OCI-LY7 (cell line): ENCODE measurements around the gene BCO2. TPM values are rescaled to one million over a fixed set of nuclear protein-coding genes. Genes with fewer than 3 reads are reported as not detected.

ENCODE experiments used
- BruUV-seq: library from RNA; stranded (reverse); fragments of 400-500 nt; replicated peaks from 2 replicates; lab custom pipeline; 2021; lab: Mats Ljungman, UMichigan
- CTCF ChIA-PET: fragments of 300-600 bp; sonication (Branson Sonifier 250); formaldehyde crosslinking; loops from one replicate; lab custom pipeline; 2022; ENCODE audit warnings: antibody characterized with exemption; ENCODE audit not compliant: unreplicated experiment; lab: Charles Lee
- POLR2A ChIA-PET: fragments of 300-600 bp; sonication (Branson Sonifier 250); formaldehyde crosslinking; loops from one replicate; lab custom pipeline; 2022; ENCODE audit warnings: antibody characterized with exemption; lab: Charles Lee
- DNase-seq: peaks from one replicate; pipeline ENCODE4 v3.0.0-alpha.2; 2015; ENCODE audit warnings: low spot score
- H2AFZ ChIP-seq: fragments of 200-600 bp; sonication (generic), shearing (Covaris generic); 2 replicates; pipeline ENCODE4 v1.6.1; 2014; ENCODE audit warnings: mild to moderate bottlenecking, antibody characterized with exemption, low read length, moderate library complexity
- H3K27ac ChIP-seq: fragments of 200-600 bp; sonication (generic); 2 replicates; pipeline ENCODE4 v1.5.1; 2014; ENCODE audit warnings: mixed run types, low read depth, mild to moderate bottlenecking, moderate library complexity, low read length, inconsistent platforms; ENCODE audit not compliant: poor library complexity, severe bottlenecking
- H3K36me3 ChIP-seq: fragments of 200-600 bp; sonication (generic); 2 replicates; pipeline ENCODE4 v1.6.1; 2014; ENCODE audit warnings: mild to moderate bottlenecking, antibody characterized with exemption, low read length, moderate library complexity, mixed read lengths; ENCODE audit not compliant: insufficient read depth
- H3K4me1 ChIP-seq: fragments of 200-600 bp; sonication (generic); 2 replicates; pipeline ENCODE4 v1.5.1; 2014; ENCODE audit warnings: mild to moderate bottlenecking, low read length; ENCODE audit not compliant: insufficient read depth, poor library complexity, severe bottlenecking
- H3K4me2 ChIP-seq: fragments of 200-600 bp; sonication (generic); 2 replicates; pipeline ENCODE4 v1.6.1; 2014; ENCODE audit warnings: mild to moderate bottlenecking, low read length
- H3K4me3 ChIP-seq: fragments of 200-600 bp; sonication (generic); 2 replicates; pipeline ENCODE4 v1.5.1; 2014; ENCODE audit warnings: mild to moderate bottlenecking, low read depth, low read length; ENCODE audit not compliant: poor library complexity, severe bottlenecking
- H3K79me2 ChIP-seq: fragments of 200-600 bp; sonication (generic); 2 replicates; pipeline ENCODE4 v1.6.1; 2016; ENCODE audit warnings: low read depth, mild to moderate bottlenecking, low read length, moderate library complexity, mixed read lengths; ENCODE audit not compliant: insufficient read depth
- H3K9me2 ChIP-seq: fragments of 200-600 bp; sonication (generic); 2 replicates; pipeline ENCODE4 v1.6.1; 2016; ENCODE audit warnings: mild to moderate bottlenecking, low read length, mixed read lengths; ENCODE audit not compliant: insufficient read depth
- H3K9me3 ChIP-seq: fragments of 200-600 bp; sonication (generic); 2 replicates; pipeline ENCODE4 v1.6.1; 2014; ENCODE audit warnings: mild to moderate bottlenecking, mixed run types, low read length, mixed read lengths
- H4K20me1 ChIP-seq: fragments of 200-600 bp; sonication (generic); 2 replicates; pipeline ENCODE4 v1.6.1; 2014; ENCODE audit warnings: mild to moderate bottlenecking, antibody characterized with exemption, low read length, moderate library complexity, mixed read lengths; ENCODE audit not compliant: insufficient read depth
- EZH2phosphoT487 ChIP-seq: fragments of 200-600 bp; sonication (generic); IDR thresholded peaks from 2 replicates; pipeline ENCODE4 v1.6.1; 2018; ENCODE audit warnings: low read depth, borderline replicate concordance, mild to moderate bottlenecking, mixed run types, antibody characterized with exemption, low read length, moderate library complexity, mixed read lengths
- intact Hi-C: fragments of 100-400 bp; cut with micrococcal nuclease; formaldehyde crosslinking; loops from one replicate; pipeline ENCODE4 v1.10.0; 2022; ENCODE audit not compliant: unreplicated experiment
- total RNA-seq, 2 experiments: library from RNA; depleted of rRNA in 1 of 2; stranded (reverse); fragments of >200 nt in 1 of 2; shearing (Covaris generic) in 1 of 2; gene quantifications; 2 replicates each; pipeline ENCODE4 v1.2.3, GENCODE V29; 2014 to 2022
- TF ChIP-seq, protein P1 (sequence below): fragments of 200-600 bp; sonication (generic); conservative IDR thresholded peaks from 2 replicates; pipeline ENCODE4 v1.5.1; 2014; ENCODE audit warnings: mild to moderate bottlenecking, antibody characterized with exemption, low read length, moderate library complexity, mixed read lengths

BCO2 gene
- total RNA-seq, 2 experiments from 2014 or later: 0.60 to 1.2 TPM

DNA sequence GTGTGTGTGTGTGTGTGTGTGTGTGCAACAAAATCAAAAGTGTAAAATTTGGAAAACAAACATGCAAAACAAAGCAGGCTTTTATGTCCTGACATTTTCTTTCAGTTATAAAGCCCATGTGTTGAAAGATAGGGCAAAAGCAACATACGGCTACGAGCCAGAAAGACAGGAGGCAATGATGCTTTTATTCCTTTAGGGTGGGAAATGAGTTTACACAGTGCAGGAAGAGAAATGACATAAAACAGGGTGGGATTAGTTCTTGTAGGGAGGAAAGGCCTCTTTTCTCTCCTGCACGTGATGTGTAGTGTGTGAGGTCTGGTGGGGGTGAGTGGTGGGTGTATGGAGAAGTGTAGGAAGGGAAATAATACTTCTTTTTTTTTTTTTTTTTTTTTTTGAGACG, 40.8 kb upstream of the BCO2 start:
- H4K20me1 ChIP-seq: no peaks in the 10 kb centered on the region
- H3K9me2 ChIP-seq: no peaks in the 10 kb centered on the region
- H3K79me2 ChIP-seq: no peaks in the 10 kb centered on the region
- no peaks in the 10 kb centered on the region for H3K9me3 ChIP-seq
- intact Hi-C loops: no loop called here
- no peaks in the 10 kb centered on the region for H3K36me3 ChIP-seq
- ChIA-PET POLR2A (interaction anchor here (0.6 to 0.8 kb wide), 5 partner anchors 9 to 264 kb away, joined by 3 to 5 read pairs (median 3); no protein-coding TSS in a partner anchor), CTCF (no interaction called here)
- TF ChIP-seq EZH2phosphoT487: no peak
- no peak overlapping the region for H2AFZ ChIP-seq
- H3K4me2 ChIP-seq: no peak overlapping the region
- no TSS peak for BruUV-seq
- H3K4me1 ChIP-seq: no peaks in the 10 kb centered on the region
- DNase-seq: no peak
- H3K4me3 ChIP-seq: no peak overlapping the region
- no peak overlapping the region for H3K27ac ChIP-seq

DNA sequence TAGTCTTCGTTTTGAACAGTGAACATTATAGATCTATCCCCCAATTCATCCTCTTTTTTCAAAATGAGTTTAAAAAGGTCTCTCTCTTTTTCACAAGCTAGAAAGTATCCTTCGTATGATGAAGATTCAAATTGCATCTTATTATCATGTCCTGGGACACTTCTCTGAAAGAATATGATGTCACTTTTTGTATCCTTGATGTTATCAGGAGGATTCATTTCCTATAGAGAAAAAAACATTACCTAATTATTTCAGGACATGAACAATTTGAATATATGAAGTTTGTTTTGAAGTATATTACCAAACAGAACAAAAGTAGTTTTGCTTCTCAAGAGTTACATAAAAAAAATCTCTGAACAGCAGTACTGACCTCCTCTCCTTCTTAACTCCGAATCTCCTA, 31.7 kb upstream of the BCO2 start:
- ChIA-PET POLR2A (interaction anchor here (0.6 to 1.5 kb wide), 4 partner anchors 9 to 78 kb away, joined by 4 to 5 read pairs (median 5); no protein-coding TSS in a partner anchor), CTCF (no interaction called here)
- BruUV-seq: no TSS peak

DNA sequence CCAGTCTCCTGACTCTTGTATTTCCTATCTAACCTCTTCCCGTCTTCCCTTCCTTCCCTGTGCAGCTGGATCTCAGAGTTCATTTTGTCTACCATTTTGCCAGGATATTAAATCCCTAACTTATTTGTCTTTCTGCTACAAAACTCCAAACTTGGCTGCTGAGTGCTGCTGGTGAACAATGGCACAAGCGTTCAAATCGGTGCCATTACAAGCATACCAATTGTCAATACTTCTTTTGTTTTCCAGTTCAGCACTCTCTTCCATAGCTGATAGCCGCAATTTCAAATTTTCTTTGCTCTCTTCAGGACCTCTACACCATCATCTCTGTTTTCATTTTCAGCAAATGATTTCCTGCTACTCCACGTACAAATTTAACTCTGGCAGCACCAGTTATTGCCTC, 24.8 kb upstream of the BCO2 start:
- ChIA-PET POLR2A (interaction anchor here (0.8 to 1.3 kb wide), 3 partner anchors 15 to 27 kb away, joined by 3 to 4 read pairs (median 3); no protein-coding TSS in a partner anchor), CTCF (no interaction called here)
- Histone ChIP-seq H3K4me3 (no peak overlapping the region), H3K9me3 (no peaks in the 10 kb centered on the region), H4K20me1 (no peaks in the 10 kb centered on the region), H3K4me1 (no peaks in the 10 kb centered on the region), H3K79me2 (no peaks in the 10 kb centered on the region), H3K36me3 (no peaks in the 10 kb centered on the region), H3K9me2 (no peaks in the 10 kb centered on the region), H3K4me2 (no peak overlapping the region), H3K27ac (no peak overlapping the region), H2AFZ (no peak overlapping the region)
- intact Hi-C loops: no loop called here
- no TSS peak for BruUV-seq
- DNase-seq: no peak
- TF ChIP-seq EZH2phosphoT487: no peak
- TF ChIP-seq, protein P1, sequence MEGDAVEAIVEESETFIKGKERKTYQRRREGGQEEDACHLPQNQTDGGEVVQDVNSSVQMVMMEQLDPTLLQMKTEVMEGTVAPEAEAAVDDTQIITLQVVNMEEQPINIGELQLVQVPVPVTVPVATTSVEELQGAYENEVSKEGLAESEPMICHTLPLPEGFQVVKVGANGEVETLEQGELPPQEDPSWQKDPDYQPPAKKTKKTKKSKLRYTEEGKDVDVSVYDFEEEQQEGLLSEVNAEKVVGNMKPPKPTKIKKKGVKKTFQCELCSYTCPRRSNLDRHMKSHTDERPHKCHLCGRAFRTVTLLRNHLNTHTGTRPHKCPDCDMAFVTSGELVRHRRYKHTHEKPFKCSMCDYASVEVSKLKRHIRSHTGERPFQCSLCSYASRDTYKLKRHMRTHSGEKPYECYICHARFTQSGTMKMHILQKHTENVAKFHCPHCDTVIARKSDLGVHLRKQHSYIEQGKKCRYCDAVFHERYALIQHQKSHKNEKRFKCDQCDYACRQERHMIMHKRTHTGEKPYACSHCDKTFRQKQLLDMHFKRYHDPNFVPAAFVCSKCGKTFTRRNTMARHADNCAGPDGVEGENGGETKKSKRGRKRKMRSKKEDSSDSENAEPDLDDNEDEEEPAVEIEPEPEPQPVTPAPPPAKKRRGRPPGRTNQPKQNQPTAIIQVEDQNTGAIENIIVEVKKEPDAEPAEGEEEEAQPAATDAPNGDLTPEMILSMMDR: no peak

More for the DNA sequence above, 31.7 kb upstream of the BCO2 start:
- H3K9me2 ChIP-seq: no peaks in the 10 kb centered on the region
- DNase-seq: no peak
- no peak for TF ChIP-seq EZH2phosphoT487
- TF ChIP-seq, protein P1: no peak
- no peaks in the 10 kb centered on the region for H3K79me2 ChIP-seq
- H3K4me2 ChIP-seq: no peak overlapping the region
- no peaks in the 10 kb centered on the region for H3K36me3 ChIP-seq
- no peaks in the 10 kb centered on the region for H4K20me1 ChIP-seq
- intact Hi-C loops: no loop called here
- H3K4me1 ChIP-seq: no peaks in the 10 kb centered on the region
- H3K9me3 ChIP-seq: peaks cover 7% of the 10 kb centered on the region; the same call in 1 of the 2 replicates
- no peak overlapping the region for H2AFZ ChIP-seq
- H3K4me3 ChIP-seq: no peak overlapping the region
- no peak overlapping the region for H3K27ac ChIP-seq
